Thyroid gland (tissue), 4 donors: ENCODE data around the gene TBC1D22A.

Experiments used
- CTCF ChIP-seq, 6 experiments: fragments of 200-600 bp in 3 of 6; fragments of 450-650 bp in 3 of 6; sonication (generic) in 3 of 6; IDR thresholded peaks; one replicate each; pipeline ENCODE4 v1.5.1; 2016 to 2019; ENCODE audit warnings: antibody characterized with exemption in 6 of 6, mild to moderate bottlenecking in 2 of 6, inconsistent platforms in 1 of 6, moderate library complexity in 1 of 6
- POLR2A ChIP-seq, 2 donors: fragments of 450-650 bp; IDR thresholded peaks; one replicate each; pipeline ENCODE4 v1.6.1; 2017; ENCODE audit warnings: antibody characterized with exemption in 2 of 2, mild to moderate bottlenecking in 2 of 2, moderate library complexity in 1 of 2

- no peak for TF ChIP-seq CTCF (IDR thresholded peaks at IDR 0.05)
- TF ChIP-seq POLR2A (IDR thresholded peaks at IDR 0.05), result no peak
Observed at GRCh38 chr22:46957521-46957920, 195.1 kb downstream of the TBC1D22A start.
